Pulmonary artery endothelial cell (primary cell): Measurements from ENCODE around the gene KCNK10. TPM values are rescaled to one million over a fixed set of nuclear protein-coding genes. Genes with fewer than 3 reads are reported as not detected.
A peak's percentile ranks its signal among the peaks of the same experiment; 100 is the strongest.

ENCODE experiments used
- DNase-seq: peaks from one replicate; pipeline ENCODE4 v3.0.0-alpha.2; 2011; ENCODE audit warnings: low read depth, low spot score
- total RNA-seq: library from RNA; depleted of rRNA; stranded (reverse); fragments of >200 nt; gene quantifications from 2 replicates; pipeline ENCODE4 v1.2.3, GENCODE V29; 2014

The KCNK10 gene, protein sequence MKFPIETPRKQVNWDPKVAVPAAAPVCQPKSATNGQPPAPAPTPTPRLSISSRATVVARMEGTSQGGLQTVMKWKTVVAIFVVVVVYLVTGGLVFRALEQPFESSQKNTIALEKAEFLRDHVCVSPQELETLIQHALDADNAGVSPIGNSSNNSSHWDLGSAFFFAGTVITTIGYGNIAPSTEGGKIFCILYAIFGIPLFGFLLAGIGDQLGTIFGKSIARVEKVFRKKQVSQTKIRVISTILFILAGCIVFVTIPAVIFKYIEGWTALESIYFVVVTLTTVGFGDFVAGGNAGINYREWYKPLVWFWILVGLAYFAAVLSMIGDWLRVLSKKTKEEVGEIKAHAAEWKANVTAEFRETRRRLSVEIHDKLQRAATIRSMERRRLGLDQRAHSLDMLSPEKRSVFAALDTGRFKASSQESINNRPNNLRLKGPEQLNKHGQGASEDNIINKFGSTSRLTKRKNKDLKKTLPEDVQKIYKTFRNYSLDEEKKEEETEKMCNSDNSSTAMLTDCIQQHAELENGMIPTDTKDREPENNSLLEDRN
- total RNA-seq, result 0.13 TPM in 1 of 2 replicates, not detected in the other

DNA sequence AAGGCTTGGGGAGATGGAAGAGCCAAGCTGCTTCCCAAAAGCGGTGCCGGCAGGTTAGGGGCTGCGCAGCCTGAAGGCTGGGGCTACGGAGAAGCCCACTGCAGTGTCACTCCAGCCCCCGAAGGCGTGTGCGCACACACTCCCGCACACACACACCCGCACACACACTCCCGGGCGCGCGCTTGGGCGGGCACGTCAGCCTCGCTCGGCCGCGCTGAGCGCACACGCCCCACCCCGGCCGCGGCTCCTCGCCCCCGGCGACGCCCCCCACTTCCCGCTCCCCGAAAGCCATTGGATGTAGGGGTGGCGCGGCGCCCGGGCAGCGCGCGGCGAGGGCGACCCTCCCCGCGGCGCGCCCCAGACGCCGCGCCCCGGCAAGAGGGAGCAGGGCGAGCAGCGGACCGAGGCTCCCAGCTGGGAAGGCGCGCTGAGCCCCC is at the start of gene KCNK10:
Gene KCNK10 (minus strand): TSS at position 184 of the 437 bp plus-strand sequence. CDS start 471 bp downstream, outside the sequence.
- DNase-seq, result no peak

DNA sequence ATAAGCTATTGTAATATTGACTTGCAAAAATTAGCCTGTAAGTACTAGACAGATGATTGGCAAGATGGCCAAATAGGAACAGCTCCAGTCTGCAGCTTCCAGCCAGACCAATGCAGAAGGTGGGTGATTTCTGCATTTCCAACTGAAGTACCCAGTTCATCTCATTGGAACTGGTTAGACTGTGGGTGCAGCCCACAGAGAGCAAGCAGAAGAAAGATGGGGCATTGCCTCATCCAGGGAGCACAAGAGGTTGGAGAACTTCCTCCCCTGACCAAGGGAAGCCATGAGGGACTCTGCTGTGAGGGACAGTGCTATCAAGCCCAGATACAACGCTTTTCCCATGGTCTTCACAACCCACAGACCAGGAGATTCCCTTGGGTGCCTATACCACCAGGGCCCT is 46.4 kb upstream of the KCNK10 start:
- no peak for DNase-seq

- DNase-seq, result no peak
Measured at GRCh38 chr14:88364710-88365413, 41.8 kb upstream of the KCNK10 start.

GRCh38 chr14:88363644-88364043 is 40.6 kb upstream of the KCNK10 start:
- no peak for DNase-seq

DNA sequence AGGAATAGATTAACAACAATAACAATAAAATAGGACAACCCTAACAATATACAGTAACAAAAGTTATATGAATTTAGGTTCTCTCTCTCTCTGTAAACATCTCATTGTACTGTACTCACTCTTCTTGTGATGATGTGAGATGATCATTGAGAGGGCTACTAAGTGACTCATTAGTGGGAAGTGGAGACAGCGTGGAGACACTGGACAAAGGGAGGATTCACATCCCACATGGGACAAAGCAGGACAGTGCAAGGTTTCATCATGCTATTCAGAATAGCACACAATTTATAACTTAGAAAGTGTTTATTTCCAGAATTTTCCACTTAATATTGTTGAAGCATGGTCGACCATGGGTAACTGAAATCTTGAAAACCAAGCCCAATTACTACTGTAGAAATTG is 36.4 kb upstream of the KCNK10 start:
- no peak for DNase-seq

- no peak for DNase-seq
Measured at GRCh38 chr14:88354358-88354757, 31.3 kb upstream of the KCNK10 start.

- no peak for DNase-seq
Measured at GRCh38 chr14:88352698-88353097, 29.6 kb upstream of the KCNK10 start.

DNA sequence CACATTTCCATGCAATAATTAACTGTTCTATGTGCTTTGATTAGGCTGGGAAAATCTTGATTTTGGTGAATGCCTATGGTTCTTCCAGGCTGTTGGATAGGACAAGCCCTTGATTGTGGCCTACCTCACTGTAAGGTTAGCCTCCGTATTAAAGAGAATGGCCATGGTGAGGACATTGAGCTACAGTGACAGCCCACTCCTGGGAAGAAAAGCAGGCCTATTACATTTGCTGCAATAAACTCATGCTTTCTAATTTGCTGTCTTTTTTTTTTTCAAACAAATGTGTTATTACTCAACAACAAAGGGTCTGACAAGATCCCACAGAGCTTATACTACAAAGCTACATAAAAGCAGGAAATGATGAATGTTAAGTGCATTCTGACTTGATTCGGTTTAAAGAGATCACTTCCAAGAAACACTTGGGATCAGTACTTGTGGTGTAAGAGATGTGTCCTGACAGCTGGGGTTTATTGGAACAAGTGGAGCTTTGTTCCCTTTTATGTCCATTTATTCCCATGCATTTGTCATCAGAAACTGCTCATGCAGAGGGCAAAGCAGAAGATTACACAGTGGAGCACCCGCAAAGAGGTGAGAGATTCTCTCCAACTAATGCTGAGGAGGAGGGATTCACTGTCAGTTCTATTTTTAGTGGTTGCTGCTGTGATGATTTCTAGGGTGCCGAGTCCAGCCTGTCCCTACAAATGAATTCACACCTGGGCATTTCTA is 29.1 kb upstream of the KCNK10 start:
- peak; percentile 0 for DNase-seq

GRCh38 chr14:88348546-88348945 is 25.5 kb upstream of the KCNK10 start:
- no peak for DNase-seq

GRCh38 chr14:88346048-88346639 is 23.1 kb upstream of the KCNK10 start:
- no peak for DNase-seq

GRCh38 chr14:88342980-88343379 is 19.9 kb upstream of the KCNK10 start:
- no peak for DNase-seq

GRCh38 chr14:88340357-88340756 is 17.3 kb upstream of the KCNK10 start:
- DNase-seq, result no peak

GRCh38 chr14:88333036-88333435 is 10.0 kb upstream of the KCNK10 start:
- no peak for DNase-seq

- DNase-seq, result no peak
Measured at GRCh38 chr14:88327497-88327896, 4.4 kb upstream of the KCNK10 start.

GRCh38 chr14:88326352-88327103 is 3.5 kb upstream of the KCNK10 start:
- no peak for DNase-seq

- DNase-seq, result no peak
Measured at GRCh38 chr14:88325883-88326282, 2.8 kb upstream of the KCNK10 start.

DNA sequence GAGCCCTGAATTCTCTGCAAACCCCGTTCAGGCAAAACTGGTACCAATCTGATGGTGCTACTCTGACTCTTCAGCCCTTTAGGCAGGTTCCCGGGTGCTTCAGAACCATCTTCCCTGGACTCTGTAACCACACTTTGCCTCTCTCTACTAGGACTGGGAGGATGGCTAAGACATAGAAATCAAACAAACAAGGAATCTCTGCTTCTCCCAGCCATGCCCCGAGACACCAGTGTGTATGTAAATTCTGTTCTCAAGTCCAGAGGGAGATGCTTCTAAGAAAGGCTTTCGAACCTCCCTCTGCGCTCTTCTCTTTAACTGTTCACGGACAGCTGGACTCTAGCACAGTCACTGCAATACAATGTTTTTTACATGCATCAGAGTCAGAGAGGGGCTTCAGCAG is 1.9 kb upstream of the KCNK10 start:
- DNase-seq, result no peak

DNA sequence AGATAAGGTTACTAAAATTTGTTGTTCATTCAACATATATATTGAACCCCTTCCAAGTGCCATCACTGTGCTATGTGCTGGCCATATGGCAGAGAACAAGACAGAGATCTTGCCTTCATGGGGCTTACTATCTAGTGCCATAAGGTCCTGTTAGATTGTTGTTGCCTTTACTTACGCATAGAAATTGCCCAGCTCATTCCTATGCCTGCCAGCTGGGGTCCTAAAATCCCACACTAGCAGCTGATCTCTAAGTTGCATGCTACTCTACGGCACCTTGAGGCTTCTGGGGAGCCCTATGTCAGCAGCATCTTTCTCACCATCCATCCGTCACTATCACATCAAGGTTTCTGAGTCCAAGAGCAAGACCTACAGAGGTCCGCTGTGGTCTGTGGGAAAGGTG is 1.4 kb upstream of the KCNK10 start:
- no peak for DNase-seq

DNA sequence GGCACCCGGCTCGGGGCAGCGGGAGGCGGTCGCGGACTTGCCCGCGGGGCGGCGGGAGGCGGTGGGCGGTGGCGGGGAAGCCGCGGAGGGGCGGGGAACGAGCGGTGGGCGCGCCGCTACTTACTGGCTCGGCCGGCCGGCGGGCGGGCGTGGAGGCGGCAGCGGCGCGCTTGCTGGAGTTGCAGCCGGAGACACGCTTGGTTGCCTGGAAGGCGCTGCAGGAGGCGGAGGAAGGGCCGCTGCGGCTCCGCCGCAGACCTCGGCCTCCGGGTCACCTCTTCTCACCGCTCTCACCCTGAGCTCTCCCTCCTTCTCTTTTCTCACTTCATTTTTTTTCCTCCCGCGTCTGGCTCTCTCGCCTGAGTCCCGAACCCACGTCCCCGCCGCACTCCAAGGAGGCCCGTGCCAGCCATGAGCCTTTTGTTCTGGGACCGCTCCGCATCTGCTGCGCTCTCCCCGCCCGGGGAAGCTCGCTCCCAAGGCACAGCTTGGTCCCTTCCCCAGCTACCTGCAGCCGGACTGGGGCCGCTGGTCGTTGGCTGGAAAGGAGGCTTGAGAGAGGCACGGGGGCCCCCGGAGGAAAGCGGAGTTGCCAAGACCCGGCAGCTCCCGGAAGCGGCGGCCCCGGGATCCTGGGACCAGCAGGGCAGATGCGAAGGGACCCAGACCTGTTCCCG is 592 bp upstream of the KCNK10 start:
- no peak for DNase-seq

GRCh38 chr14:88322504-88323085 is 474 bp downstream of the KCNK10 start:
- DNase-seq, result no peak
